GM12891 (cell line): ENCODE results near the gene SAC3D1.

Experiments used
- POLR2AphosphoS5 ChIP-seq: IDR thresholded peaks from 2 replicates; pipeline ENCODE4 v1.6.1; 2011; ENCODE audit warnings: low read depth, low read length, control low read depth
- TAF1 ChIP-seq: IDR thresholded peaks from 2 replicates; pipeline ENCODE4 v1.6.1; 2011; ENCODE audit warnings: low read depth, low read length, control low read depth

DNA sequence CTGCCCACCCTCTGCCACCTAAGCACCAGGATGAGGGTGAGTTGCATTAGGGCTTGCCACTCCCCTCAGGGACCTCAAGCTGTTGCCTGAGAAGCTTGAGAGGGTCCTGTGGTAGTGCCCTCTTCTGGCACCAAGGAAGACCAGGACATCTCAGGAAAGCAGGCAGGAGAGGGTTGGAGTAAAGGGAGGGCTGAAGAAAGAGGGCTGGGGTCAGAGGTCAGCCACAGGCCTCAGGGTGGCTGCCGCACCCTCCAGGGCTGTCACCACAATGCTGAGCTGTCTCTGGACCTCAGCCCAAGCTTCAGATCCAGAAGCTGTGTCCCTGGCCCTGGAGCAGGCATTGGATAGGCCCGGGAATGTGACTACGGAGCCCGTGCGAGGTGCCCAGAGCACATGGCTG lies 4.1 kb downstream of the SAC3D1 start:
- TF ChIP-seq POLR2AphosphoS5 (no peak), TAF1 (no peak)
